ENCODE results near the gene RALGAPA1.
"Not testable (repeated sequence)": the region's sequence is repeated elsewhere in the genome, so short reads cannot be mapped to it uniquely, and the experiment has no call there.

The RALGAPA1 gene

GRCh38 chr14:35607380-35607779 lies 201.7 kb downstream of the RALGAPA1 start:
- no peak overlapping the region for H3K4me3 ChIP-seq (ENCODE audit: control insufficient read depth, low read depth, low read length)
- TF ChIP-seq, protein P1, sequence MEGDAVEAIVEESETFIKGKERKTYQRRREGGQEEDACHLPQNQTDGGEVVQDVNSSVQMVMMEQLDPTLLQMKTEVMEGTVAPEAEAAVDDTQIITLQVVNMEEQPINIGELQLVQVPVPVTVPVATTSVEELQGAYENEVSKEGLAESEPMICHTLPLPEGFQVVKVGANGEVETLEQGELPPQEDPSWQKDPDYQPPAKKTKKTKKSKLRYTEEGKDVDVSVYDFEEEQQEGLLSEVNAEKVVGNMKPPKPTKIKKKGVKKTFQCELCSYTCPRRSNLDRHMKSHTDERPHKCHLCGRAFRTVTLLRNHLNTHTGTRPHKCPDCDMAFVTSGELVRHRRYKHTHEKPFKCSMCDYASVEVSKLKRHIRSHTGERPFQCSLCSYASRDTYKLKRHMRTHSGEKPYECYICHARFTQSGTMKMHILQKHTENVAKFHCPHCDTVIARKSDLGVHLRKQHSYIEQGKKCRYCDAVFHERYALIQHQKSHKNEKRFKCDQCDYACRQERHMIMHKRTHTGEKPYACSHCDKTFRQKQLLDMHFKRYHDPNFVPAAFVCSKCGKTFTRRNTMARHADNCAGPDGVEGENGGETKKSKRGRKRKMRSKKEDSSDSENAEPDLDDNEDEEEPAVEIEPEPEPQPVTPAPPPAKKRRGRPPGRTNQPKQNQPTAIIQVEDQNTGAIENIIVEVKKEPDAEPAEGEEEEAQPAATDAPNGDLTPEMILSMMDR (conservative IDR thresholded peaks at IDR 0.05; ENCODE audit: control insufficient read depth, insufficient read depth, low read depth, low read length), result no peak
- no peak for DNase-seq (ENCODE audit: low read depth)

- TF ChIP-seq, protein P1 (conservative IDR thresholded peaks at IDR 0.05; ENCODE audit: control insufficient read depth, insufficient read depth, low read depth, low read length), result no peak
- no peak for DNase-seq (ENCODE audit: low read depth)
- no peak overlapping the region for H3K4me3 ChIP-seq (ENCODE audit: control insufficient read depth, low read depth, low read length)
Measured at GRCh38 chr14:35600253-35600652, 208.8 kb downstream of the RALGAPA1 start.

DNA sequence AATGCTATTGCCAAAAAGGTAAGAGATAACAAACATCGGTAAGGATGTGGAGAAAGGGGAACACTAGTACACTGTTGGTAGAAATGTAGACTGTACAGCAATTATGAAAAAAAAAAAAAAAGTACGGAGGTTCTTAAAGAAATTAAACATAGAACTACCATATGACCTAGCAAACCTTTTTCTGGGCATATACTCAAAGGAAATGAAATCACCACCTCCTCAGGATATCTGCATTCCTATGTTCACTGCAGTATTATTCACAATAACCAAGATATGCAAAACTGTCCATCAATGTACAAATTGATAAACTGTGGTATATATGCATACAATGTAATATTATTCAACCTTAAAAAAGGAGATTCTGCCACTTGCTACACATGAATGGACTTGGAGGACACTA lies 214.5 kb downstream of the RALGAPA1 start:
- no peak for DNase-seq (ENCODE audit: low read depth)
- TF ChIP-seq, protein P1 (conservative IDR thresholded peaks at IDR 0.05; ENCODE audit: control insufficient read depth, insufficient read depth, low read depth, low read length), result no peak
- H3K4me3 ChIP-seq (ENCODE audit: control insufficient read depth, low read depth, low read length), result no peak overlapping the region

GRCh38 chr14:35587373-35587772 lies 221.7 kb downstream of the RALGAPA1 start:
- not testable (repeated sequence) for DNase-seq (ENCODE audit: low read depth); H3K4me3 ChIP-seq (ENCODE audit: control insufficient read depth, low read depth, low read length)

DNA sequence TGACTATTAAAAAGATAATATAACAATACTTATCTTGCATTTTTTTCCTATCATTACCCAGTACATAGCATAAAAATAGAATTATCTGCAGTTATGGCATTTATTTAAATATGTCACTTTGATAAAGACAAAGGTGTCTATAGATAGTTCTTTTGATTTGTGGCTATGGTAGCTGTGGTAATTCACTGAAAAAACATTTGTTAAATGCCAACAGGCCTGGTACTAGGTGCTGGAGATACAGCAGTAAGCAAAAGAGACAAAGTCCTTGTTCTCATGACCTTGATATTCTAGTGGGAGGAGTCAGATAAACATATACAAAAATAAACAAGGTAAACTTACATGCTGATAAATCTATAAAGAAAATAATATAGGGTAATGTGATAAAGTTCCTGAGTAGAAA lies 230.5 kb downstream of the RALGAPA1 start:
- no peak overlapping the region for H3K4me3 ChIP-seq (ENCODE audit: control insufficient read depth, low read depth, low read length)
- TF ChIP-seq, protein P1 (conservative IDR thresholded peaks at IDR 0.05; ENCODE audit: control insufficient read depth, insufficient read depth, low read depth, low read length), result no peak
- DNase-seq (ENCODE audit: low read depth), result no peak

- H3K4me3 ChIP-seq (ENCODE audit: control insufficient read depth, low read depth, low read length), result no peak overlapping the region
- TF ChIP-seq, protein P1 (conservative IDR thresholded peaks at IDR 0.05; ENCODE audit: control insufficient read depth, insufficient read depth, low read depth, low read length), result no peak
- DNase-seq (ENCODE audit: low read depth), result no peak
Measured at GRCh38 chr14:35578135-35578534, 231.0 kb downstream of the RALGAPA1 start.

GRCh38 chr14:35576856-35577255 lies 232.2 kb downstream of the RALGAPA1 start:
- TF ChIP-seq, protein P1 (conservative IDR thresholded peaks at IDR 0.05; ENCODE audit: control insufficient read depth, insufficient read depth, low read depth, low read length), result no peak
- no peak for DNase-seq (ENCODE audit: low read depth)
- H3K4me3 ChIP-seq (ENCODE audit: control insufficient read depth, low read depth, low read length), result no peak overlapping the region
